ENCODE results near the gene SETD2.

DNA sequence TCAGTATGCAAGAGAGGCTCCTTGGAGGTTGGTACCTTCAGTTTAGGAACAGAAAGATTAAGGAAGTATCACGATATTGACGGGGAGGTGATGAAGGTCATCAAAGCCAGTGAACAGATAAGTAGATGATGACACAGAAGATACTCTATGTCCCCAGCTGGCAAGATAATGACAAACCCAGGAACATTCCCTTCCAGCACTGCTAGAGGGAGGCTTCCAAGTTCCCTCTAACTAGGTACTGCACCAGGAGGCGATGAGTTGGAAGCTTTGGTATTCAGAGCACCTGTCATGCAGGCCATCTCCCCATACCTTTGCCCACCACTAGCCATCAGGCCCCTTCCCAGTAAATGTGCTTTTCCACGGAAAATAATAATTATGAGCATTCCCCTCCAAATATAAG, 143.6 kb downstream of the SETD2 start:
- TF ChIP-seq POLR2A (IDR thresholded peaks at IDR 0.05; ENCODE audit: low read depth, low read length) (no peak), POLR2AphosphoS5 (IDR thresholded peaks at IDR 0.05; ENCODE audit: low read depth, low read length) (no peak), TAF1 (IDR thresholded peaks at IDR 0.05; ENCODE audit: borderline replicate concordance, low read depth, low read length) (no peak)

Data from GM12892 (cell line).